IMR-90 (cell line): ENCODE results near the gene RAC3.

Source experiments
- CEBPB ChIP-seq: IDR thresholded peaks from 2 replicates; pipeline ENCODE4 v1.6.1; 2012; ENCODE audit warnings: low read depth, low read length, improper control_type of control experiment
- CTCF ChIP-seq: conservative IDR thresholded peaks from 2 replicates; pipeline ENCODE4 v1.5.1; 2012; ENCODE audit warnings: mild to moderate bottlenecking, low read depth, low read length, improper control_type of control experiment
- MAFK ChIP-seq: IDR thresholded peaks from 2 replicates; pipeline ENCODE4 v1.6.1; 2012; ENCODE audit warnings: low read depth, low read length, improper control_type of control experiment
- MAZ ChIP-seq: IDR thresholded peaks from 2 replicates; pipeline ENCODE4 v1.6.1; 2012; ENCODE audit warnings: low read depth, mild to moderate bottlenecking, low read length, improper control_type of control experiment, moderate library complexity, borderline replicate concordance
- MXI1 ChIP-seq: IDR thresholded peaks from 2 replicates; pipeline ENCODE4 v1.6.1; 2012; ENCODE audit warnings: low read depth, mild to moderate bottlenecking, low read length, moderate library complexity, borderline replicate concordance
- NFE2L2 ChIP-seq: fragments of 150-350 bp; IDR thresholded peaks from 2 replicates; pipeline ENCODE4 v1.6.1; 2016; ENCODE audit warnings: low read depth, mild to moderate bottlenecking, low read length
- POLR2A ChIP-seq: IDR thresholded peaks from 2 replicates; pipeline ENCODE4 v1.6.1; 2012; ENCODE audit warnings: mild to moderate bottlenecking, low read depth, low read length
- RFX5 ChIP-seq: IDR thresholded peaks from 2 replicates; pipeline ENCODE4 v1.8.0; 2012; ENCODE audit warnings: low read depth, mild to moderate bottlenecking, low read length, moderate library complexity
- USF2 ChIP-seq: fragments of 150-350 bp; IDR thresholded peaks from 2 replicates; pipeline ENCODE4 v1.6.1; 2017; ENCODE audit warnings: mild to moderate bottlenecking, antibody characterized with exemption, low read length, low read depth

GRCh38 chr17:82014971-82015310 is 16.5 kb upstream of the RAC3 start:
- no peak for TF ChIP-seq CTCF
- TF ChIP-seq RFX5: no peak
- no peak for TF ChIP-seq MAFK
- no peak for TF ChIP-seq MAZ
- TF ChIP-seq POLR2A: no peak
- no peak for TF ChIP-seq MXI1
- no peak for TF ChIP-seq USF2
- no peak for TF ChIP-seq CEBPB
- TF ChIP-seq NFE2L2: no peak
